ENCODE results near the gene TNNC2. TPM values are rescaled to one million over a fixed set of nuclear protein-coding genes. Genes with fewer than 3 reads are reported as not detected.
A peak's percentile ranks its signal among the peaks of the same experiment; 100 is the strongest.

The TNNC2 gene
- total and polyA plus RNA-seq, 2 donors (not counting 1 experiment from before 2014, with no cell fraction given): 0.33 TPM; not detected in 1

- no peaks in the 10 kb centered on the region for H3K79me2 ChIP-seq (ENCODE audit: control insufficient read depth, insufficient read depth, low read length)
- H2AFZ ChIP-seq (ENCODE audit: insufficient read depth, low read depth, low read length, poor library complexity, severe bottlenecking): no peak overlapping the region
- H3K9me3 Mint-ChIP-seq (ENCODE audit: insufficient read depth): no peaks in the 10 kb centered on the region
- no peak overlapping the region for H3K4me3 ChIP-seq (ENCODE audit: control extremely low read depth in 1 of 5, extremely low read depth in 1 of 5, insufficient read depth in 1 of 5, low read depth in 2 of 5, low read length in 4 of 5)
- CTCF ChIA-PET: no interaction called here
- DNase-seq (no peak), ATAC-seq (ENCODE audit: low read depth) (no peak)
- H3K9ac ChIP-seq (ENCODE audit: low read length): no peak overlapping the region
- no peaks in the 10 kb centered on the region for H3K9me3 ChIP-seq (ENCODE audit: control extremely low read depth in 1 of 3, control insufficient read depth in 2 of 3, insufficient read depth in 1 of 3, low read length in 2 of 3)
- no peak overlapping the region for H3K27ac ChIP-seq (ENCODE audit: low read length in 2 of 2)
- no peaks in the 10 kb centered on the region for H4K20me1 ChIP-seq (ENCODE audit: control insufficient read depth, insufficient read depth, low read length, poor library complexity, severe bottlenecking)
- peak overlapping the region; percentile 83 for H3K4me3 Mint-ChIP-seq
- WGBS (ENCODE audit: insufficient coverage): 92% methylated on average over 1 of the region's 3 CpGs
- no peak overlapping the region for H3K4me2 ChIP-seq (replicated peaks; ENCODE audit: low read depth, low read length, poor library complexity, severe bottlenecking)
- no peaks in the 10 kb centered on the region for H3K27me3 ChIP-seq (replicated peaks in 1 of 4; ENCODE audit: control extremely low read depth in 1 of 4, control insufficient read depth in 3 of 4, insufficient read depth in 4 of 4, low read length in 3 of 4)
- TF ChIP-seq CTCF (IDR thresholded peaks at IDR 0.05) (no peak), EZH2 (IDR thresholded peaks at IDR 0.05; ENCODE audit: borderline replicate concordance, insufficient read depth, low read depth, low read length, poor library complexity, severe bottlenecking) (no peak)
- no peaks in the 10 kb centered on the region for H3K27me3 Mint-ChIP-seq
- intact Hi-C loops (cut with micrococcal nuclease): no loop called here
- no peak overlapping the region for H3K27ac Mint-ChIP-seq
- H3K36me3 ChIP-seq (replicated peaks in 1 of 2; ENCODE audit: control extremely low read depth in 1 of 2, control insufficient read depth in 1 of 2, extremely low read depth in 1 of 2, insufficient read depth in 2 of 2, low read length in 1 of 2): no peaks in the 10 kb centered on the region
- peaks cover 12% of the 10 kb centered on the region for H3K4me1 Mint-ChIP-seq
- POLR2A ChIA-PET: no interaction called here
- H3K4me1 ChIP-seq (ENCODE audit: control insufficient read depth in 2 of 2, insufficient read depth in 2 of 2, low read length in 2 of 2): peaks cover 6 to 18% of the 10 kb centered on the region in 2 donors
These were observed 8.2 kb upstream of the TNNC2 start for GRCh38 chr20:45835329-45835765.

GRCh38 chr20:45834797-45835161 is 7.7 kb upstream of the TNNC2 start:
- peak overlapping the region; percentile 53 for H3K27ac Mint-ChIP-seq
- no peaks in the 10 kb centered on the region for H3K36me3 ChIP-seq (replicated peaks in 1 of 2; ENCODE audit: control extremely low read depth in 1 of 2, control insufficient read depth in 1 of 2, extremely low read depth in 1 of 2, insufficient read depth in 2 of 2, low read length in 1 of 2)
- H2AFZ ChIP-seq (ENCODE audit: insufficient read depth, low read depth, low read length, poor library complexity, severe bottlenecking): no peak overlapping the region
- H3K27me3 Mint-ChIP-seq: no peaks in the 10 kb centered on the region
- ChIA-PET POLR2A (interaction anchor here (2.1 kb wide), 1 partner anchor 8 kb away, joined by 5 read pairs; no protein-coding TSS in a partner anchor), CTCF (interaction anchor here (1.0 to 1.2 kb wide), 2 partner anchors 47 to 126 kb away, joined by 3 to 4 read pairs; no protein-coding TSS in a partner anchor)
- H3K27ac ChIP-seq (ENCODE audit: low read length in 2 of 2): no peak overlapping the region
- peak overlapping the region; percentile 98 for H3K4me2 ChIP-seq (replicated peaks; ENCODE audit: low read depth, low read length, poor library complexity, severe bottlenecking)
- no peaks in the 10 kb centered on the region for H3K9me3 Mint-ChIP-seq (ENCODE audit: insufficient read depth)
- no peaks in the 10 kb centered on the region for H3K27me3 ChIP-seq (replicated peaks in 1 of 4; ENCODE audit: control extremely low read depth in 1 of 4, control insufficient read depth in 3 of 4, insufficient read depth in 4 of 4, low read length in 3 of 4)
- 97% methylated on average over 14 of the region's 14 CpGs for WGBS (ENCODE audit: insufficient coverage)
- H3K4me1 Mint-ChIP-seq: peaks cover 12% of the 10 kb centered on the region
- H3K79me2 ChIP-seq (ENCODE audit: control insufficient read depth, insufficient read depth, low read length): no peaks in the 10 kb centered on the region
- no peak overlapping the region for H3K9ac ChIP-seq (ENCODE audit: low read length)
- H3K4me3 ChIP-seq (ENCODE audit: control extremely low read depth in 1 of 5, extremely low read depth in 1 of 5, insufficient read depth in 1 of 5, low read depth in 2 of 5, low read length in 4 of 5): no peak overlapping the region
- H3K4me3 Mint-ChIP-seq: peak overlapping the region; percentile 83
- TF ChIP-seq EZH2 (IDR thresholded peaks at IDR 0.05; ENCODE audit: borderline replicate concordance, insufficient read depth, low read depth, low read length, poor library complexity, severe bottlenecking) (no peak), CTCF (IDR thresholded peaks at IDR 0.05) (no peak)
- intact Hi-C loops (cut with micrococcal nuclease): no loop called here
- ATAC-seq (ENCODE audit: low read depth) (no peak), DNase-seq (no peak)
- no peaks in the 10 kb centered on the region for H3K9me3 ChIP-seq (ENCODE audit: control extremely low read depth in 1 of 3, control insufficient read depth in 2 of 3, insufficient read depth in 1 of 3, low read length in 2 of 3)
- H3K4me1 ChIP-seq (ENCODE audit: control insufficient read depth in 2 of 2, insufficient read depth in 2 of 2, low read length in 2 of 2): peaks cover 6 to 18% of the 10 kb centered on the region in 2 donors
- no peaks in the 10 kb centered on the region for H4K20me1 ChIP-seq (ENCODE audit: control insufficient read depth, insufficient read depth, low read length, poor library complexity, severe bottlenecking)

Measured in B cell (primary cell).